IMR-90 (cell line): ENCODE data around the gene LLGL2. TPM values are rescaled to one million over a fixed set of nuclear protein-coding genes. Genes with fewer than 3 reads are reported as not detected.
A peak's percentile ranks its signal among the peaks of the same experiment; 100 is the strongest.

Experiments
- ATAC-seq: fragments of 200-7000 bp; cut with Tn5 transposase; 2 replicates; pipeline ENCODE4 v1.9.1; 2020; ENCODE audit warnings: low read depth, mild to moderate bottlenecking, moderate library complexity
- BruUV-seq: library from RNA; stranded (reverse); fragments of 400-500 nt; replicated peaks from 2 replicates; lab custom pipeline; 2021; lab: Mats Ljungman, UMichigan
- CTCF ChIA-PET: fragments of 300-600 bp; formaldehyde crosslinking; extraction: SDS; loops from one replicate; lab custom pipeline; 2021; ENCODE audit warnings: antibody characterized with exemption; lab: Yijun Ruan, JAX
- POLR2A ChIA-PET: fragments of 300-600 bp; sonication (Branson Sonifier 250); formaldehyde crosslinking; loops from one replicate; lab custom pipeline; 2022; ENCODE audit warnings: antibody characterized with exemption; ENCODE audit not compliant: unreplicated experiment; lab: Charles Lee
- DNase-seq: peaks from one replicate; pipeline ENCODE4 v3.0.0; 2013
- H2AFZ ChIP-seq: replicated peaks from 2 replicates; pipeline ENCODE3; 2013; ENCODE audit warnings: low read length, mild to moderate bottlenecking; ENCODE audit not compliant: poor library complexity
- H2AK5ac ChIP-seq: 2 replicates; pipeline ENCODE4 v1.6.1; 2013; ENCODE audit warnings: low read depth, low read length, inconsistent platforms
- H2AK9ac ChIP-seq: replicated peaks from 2 replicates; pipeline ENCODE3; 2013; ENCODE audit warnings: mild to moderate bottlenecking, low read depth, low read length, moderate library complexity; ENCODE audit not compliant: poor library complexity
- H2BK120ac ChIP-seq: 2 replicates; pipeline ENCODE4 v1.6.1; 2013; ENCODE audit warnings: low read depth, low read length, inconsistent platforms
- H2BK15ac ChIP-seq: 3 replicates; pipeline ENCODE4 v1.6.1; 2013; ENCODE audit warnings: low read depth, low read length, inconsistent platforms
- H2BK20ac ChIP-seq: 2 replicates; pipeline ENCODE4 v1.6.1; 2013; ENCODE audit warnings: low read depth, mild to moderate bottlenecking, inconsistent platforms, low read length, moderate library complexity
- H2BK5ac ChIP-seq: 2 replicates; pipeline ENCODE4 v1.6.1; 2013; ENCODE audit warnings: mild to moderate bottlenecking, low read depth, low read length, inconsistent platforms; ENCODE audit not compliant: poor library complexity, severe bottlenecking
- H3K14ac ChIP-seq: replicated peaks from 2 replicates; pipeline ENCODE4 v1.6.1; 2013; ENCODE audit warnings: low read depth, low read length, inconsistent platforms
- H3K18ac ChIP-seq: 2 replicates; pipeline ENCODE4 v1.6.1; 2013; ENCODE audit warnings: low read depth, low read length, control low read depth
- H3K23ac ChIP-seq: 2 replicates; pipeline ENCODE4 v1.6.1; 2013; ENCODE audit warnings: low read depth, low read length, inconsistent platforms
- H3K27ac ChIP-seq: 2 replicates; pipeline ENCODE4 v1.5.1; 2013; ENCODE audit warnings: mild to moderate bottlenecking, control low read depth, low read length; ENCODE audit not compliant: insufficient read depth
- H3K27me3 ChIP-seq: 2 replicates; pipeline ENCODE4 v1.6.1; 2013; ENCODE audit warnings: low read length; ENCODE audit not compliant: control insufficient read depth, insufficient read depth
- H3K36me3 ChIP-seq: 2 replicates; pipeline ENCODE4 v1.6.1; 2013; ENCODE audit warnings: low read length, mixed read lengths; ENCODE audit not compliant: control insufficient read depth, insufficient read depth
- H3K4ac ChIP-seq: 2 replicates; pipeline ENCODE4 v1.6.1; 2013; ENCODE audit warnings: low read depth, low read length, inconsistent platforms
- H3K4me1 ChIP-seq: 2 replicates; pipeline ENCODE4 v1.6.1; 2013; ENCODE audit warnings: low read length, mixed read lengths; ENCODE audit not compliant: control insufficient read depth, insufficient read depth
- H3K4me2 ChIP-seq: 2 replicates; pipeline ENCODE4 v1.6.1; 2013; ENCODE audit warnings: low read depth, mild to moderate bottlenecking, control low read depth, low read length, moderate library complexity
- H3K4me3 ChIP-seq: 2 replicates; pipeline ENCODE4 v1.5.1; 2013; ENCODE audit warnings: low read depth, mild to moderate bottlenecking, control low read depth, low read length, moderate library complexity; ENCODE audit not compliant: insufficient read depth
- H3K56ac ChIP-seq: 2 replicates; pipeline ENCODE4 v1.6.1; 2013; ENCODE audit warnings: low read length, inconsistent platforms; ENCODE audit not compliant: insufficient read depth; ENCODE audit errors: extremely low read depth
- H3K79me1 ChIP-seq, 2 experiments: 2 replicates each; pipeline ENCODE4 v1.6.1; 2013; ENCODE audit warnings: low read length in 2 of 2, inconsistent platforms in 1 of 2, low read depth in 1 of 2
- H3K9ac ChIP-seq: 2 replicates; pipeline ENCODE4 v1.6.1; 2013; ENCODE audit warnings: low read depth, low read length, control low read depth
- H3K9me1 ChIP-seq: 2 replicates; pipeline ENCODE4 v1.6.1; 2013; ENCODE audit warnings: low read length, inconsistent platforms; ENCODE audit not compliant: insufficient read depth
- H3K9me3 ChIP-seq: 2 replicates; pipeline ENCODE4 v1.6.1; 2013; ENCODE audit warnings: low read length; ENCODE audit not compliant: control insufficient read depth, insufficient read depth
- H4K20me1 ChIP-seq: 2 replicates; pipeline ENCODE4 v1.6.1; 2013; ENCODE audit warnings: low read length, inconsistent platforms; ENCODE audit not compliant: insufficient read depth
- H4K5ac ChIP-seq: 2 replicates; pipeline ENCODE4 v1.6.1; 2013; ENCODE audit warnings: mild to moderate bottlenecking, low read depth, low read length, control low read depth
- H4K8ac ChIP-seq, 2 experiments: 2 replicates each; pipeline ENCODE4 v1.6.1; 2013; ENCODE audit warnings: low read depth in 2 of 2, low read length in 2 of 2, control low read depth in 1 of 2, inconsistent platforms in 1 of 2
- H4K91ac ChIP-seq: 2 replicates; pipeline ENCODE4 v1.6.1; 2013; ENCODE audit warnings: low read depth, low read length, inconsistent platforms; ENCODE audit not compliant: insufficient read depth
- BHLHE40 ChIP-seq: fragments of 150-350 bp; IDR thresholded peaks from 2 replicates; pipeline ENCODE4 v1.6.1; 2016; ENCODE audit warnings: mild to moderate bottlenecking, low read depth, low read length
- CEBPB ChIP-seq: IDR thresholded peaks from 2 replicates; pipeline ENCODE4 v1.6.1; 2012; ENCODE audit warnings: low read depth, low read length, improper control_type of control experiment
- CHD1 ChIP-seq: IDR thresholded peaks from 2 replicates; pipeline ENCODE4 v1.6.1; 2012; ENCODE audit warnings: low read depth, low read length, improper control_type of control experiment
- ELK1 ChIP-seq: fragments of 150-350 bp; IDR thresholded peaks from 2 replicates; pipeline ENCODE4 v1.6.1; 2016; ENCODE audit warnings: low read depth, mild to moderate bottlenecking, low read length, moderate library complexity, borderline replicate concordance
- FOS ChIP-seq: fragments of 150-350 bp; IDR thresholded peaks from 2 replicates; pipeline ENCODE4 v1.6.1; 2016; ENCODE audit warnings: low read depth, low read length
- MAFK ChIP-seq: IDR thresholded peaks from 2 replicates; pipeline ENCODE4 v1.6.1; 2012; ENCODE audit warnings: low read depth, low read length, improper control_type of control experiment
- MAZ ChIP-seq: IDR thresholded peaks from 2 replicates; pipeline ENCODE4 v1.6.1; 2012; ENCODE audit warnings: low read depth, mild to moderate bottlenecking, low read length, improper control_type of control experiment, moderate library complexity, borderline replicate concordance
- MXI1 ChIP-seq: IDR thresholded peaks from 2 replicates; pipeline ENCODE4 v1.6.1; 2012; ENCODE audit warnings: low read depth, mild to moderate bottlenecking, low read length, moderate library complexity, borderline replicate concordance
- NFE2L2 ChIP-seq: fragments of 150-350 bp; IDR thresholded peaks from 2 replicates; pipeline ENCODE4 v1.6.1; 2016; ENCODE audit warnings: low read depth, mild to moderate bottlenecking, low read length
- POLR2A ChIP-seq: IDR thresholded peaks from 2 replicates; pipeline ENCODE4 v1.6.1; 2012; ENCODE audit warnings: mild to moderate bottlenecking, low read depth, low read length
- RAD21 ChIP-seq: IDR thresholded peaks from 2 replicates; pipeline ENCODE4 v1.6.1; 2012; ENCODE audit warnings: low read length, improper control_type of control experiment
- RCOR1 ChIP-seq: IDR thresholded peaks from 2 replicates; pipeline ENCODE4 v1.6.1; 2012; ENCODE audit warnings: mild to moderate bottlenecking, low read length, improper control_type of control experiment; ENCODE audit not compliant: insufficient replicate concordance
- RFX5 ChIP-seq: IDR thresholded peaks from 2 replicates; pipeline ENCODE4 v1.8.0; 2012; ENCODE audit warnings: low read depth, mild to moderate bottlenecking, low read length, moderate library complexity
- SMC3 ChIP-seq: fragments of 150-350 bp; IDR thresholded peaks from 2 replicates; pipeline ENCODE4 v1.6.1; 2016; ENCODE audit warnings: low read depth, mild to moderate bottlenecking, antibody characterized with exemption, low read length, moderate library complexity
- WGBS, 2 experiments: methylation state at CpG; one replicate each; pipeline versions ENCODE4 v1.1.5 to v1.1.7; 2013; ENCODE audit warnings: missing lambda C conversion rate in 2 of 2; ENCODE audit not compliant: insufficient read length in 1 of 2; ENCODE audit errors: extremely low coverage in 2 of 2; 5-methylcytosine and 5-hydroxymethylcytosine counted together
- dilution Hi-C: fragments of 300-500 bp; cut with HindIII; formaldehyde crosslinking; loops from one replicate; pipeline ENCODE4 v1.14.3; 2018; ENCODE audit warnings: low sequenced_read_pairs; ENCODE audit not compliant: unreplicated experiment
- in situ Hi-C: fragments of 300-500 bp; cut with MboI; formaldehyde crosslinking; loops from 3 replicates; pipeline ENCODE4 v1.14.3; 2019; ENCODE audit warnings: low sequenced_read_pairs, inconsistent platforms, mixed read lengths
- intact Hi-C: fragments of 100-400 bp; cut with micrococcal nuclease; formaldehyde crosslinking; loops from 2 replicates; pipeline ENCODE4 v1.10.0; 2022
- polyA plus RNA-seq, 3 experiments: library from polyadenylated mRNA; depleted of rRNA; stranded (reverse); fragments of >200 nt; gene quantifications; 2 replicates each; pipeline ENCODE4 v1.2.3, GENCODE V29; 2012; ENCODE audit warnings: low replicate concordance in 1 of 3
- total RNA-seq: library from RNA; depleted of rRNA; stranded (reverse); fragments of >200 nt; gene quantifications from 2 replicates; pipeline ENCODE4 v1.2.3, GENCODE V29; 2012
- TF ChIP-seq, protein P1 (sequence below): conservative IDR thresholded peaks from 2 replicates; pipeline ENCODE4 v1.5.1; 2012; ENCODE audit warnings: mild to moderate bottlenecking, low read depth, low read length, improper control_type of control experiment

The LLGL2 gene
- total and polyA plus RNA-seq, 2 of the 4 experiments (the other 2 are of a cell fraction): 0.54 to 0.72 TPM

- dilution Hi-C loops: no loop called here
- H3K56ac ChIP-seq: no peak overlapping the region
These were observed 97.9 kb downstream of the LLGL2 start for GRCh38 chr17:75623386-75623785.

More at GRCh38 chr17:75623386-75623785, 97.9 kb downstream of the LLGL2 start:
- Histone ChIP-seq H3K27me3 (peaks cover 9% of the 10 kb centered on the region; the same call in 1 of the 2 replicates), H3K4me1 (peaks cover 5% of the 10 kb centered on the region; the same call in 1 of the 2 replicates), H3K9me1 (no peaks in the 10 kb centered on the region), H2BK20ac (no peak overlapping the region), H3K4me3 (no peak overlapping the region), H3K14ac (no peak overlapping the region), H3K79me1 (no peaks in the 10 kb centered on the region), H3K9ac (no peak overlapping the region), H4K91ac (no peak overlapping the region), H4K5ac (no peak overlapping the region), H3K18ac (no peak overlapping the region), H3K27ac (no peak overlapping the region), H2AK9ac (no peak overlapping the region), H2AK5ac (no peak overlapping the region), H3K4me2 (no peak overlapping the region), H4K8ac (no peak overlapping the region), H2BK15ac (no peak overlapping the region), H2AFZ (no peak overlapping the region), H2BK5ac (no peak overlapping the region), H2BK120ac (no peak overlapping the region), H3K4ac (no peak overlapping the region), H3K9me3 (no peaks in the 10 kb centered on the region), H3K36me3 (no peaks in the 10 kb centered on the region; the same call in 1 of the 2 replicates), H4K20me1 (no peaks in the 10 kb centered on the region; the same call in 1 of the 2 replicates), H3K23ac (no peak overlapping the region)
- BruUV-seq: no TSS peak
- intact Hi-C loops (no loop called here), in situ Hi-C loops (no loop called here)
- no peak for ATAC-seq
- POLR2A ChIA-PET: interaction anchor here (0.6 kb wide), 1 partner anchor 14 kb away, joined by 4 read pairs; no protein-coding TSS in a partner anchor
- CTCF ChIA-PET: interaction anchor here (0.8 to 1.5 kb wide), 2 partner anchors 10 to 11 kb away, joined by 4 to 5 read pairs; partner anchors contain the start of gene SMIM5
- peak; percentile 9 for DNase-seq
- TF ChIP-seq NFE2L2 (no peak), MXI1 (no peak), MAZ (no peak), CHD1 (no peak), CEBPB (no peak), RFX5 (no peak), RAD21 (no peak), ELK1 (no peak), FOS (no peak), MAFK (no peak), BHLHE40 (no peak), RCOR1 (no peak), SMC3 (no peak), POLR2A (no peak)
- TF ChIP-seq, protein P1, sequence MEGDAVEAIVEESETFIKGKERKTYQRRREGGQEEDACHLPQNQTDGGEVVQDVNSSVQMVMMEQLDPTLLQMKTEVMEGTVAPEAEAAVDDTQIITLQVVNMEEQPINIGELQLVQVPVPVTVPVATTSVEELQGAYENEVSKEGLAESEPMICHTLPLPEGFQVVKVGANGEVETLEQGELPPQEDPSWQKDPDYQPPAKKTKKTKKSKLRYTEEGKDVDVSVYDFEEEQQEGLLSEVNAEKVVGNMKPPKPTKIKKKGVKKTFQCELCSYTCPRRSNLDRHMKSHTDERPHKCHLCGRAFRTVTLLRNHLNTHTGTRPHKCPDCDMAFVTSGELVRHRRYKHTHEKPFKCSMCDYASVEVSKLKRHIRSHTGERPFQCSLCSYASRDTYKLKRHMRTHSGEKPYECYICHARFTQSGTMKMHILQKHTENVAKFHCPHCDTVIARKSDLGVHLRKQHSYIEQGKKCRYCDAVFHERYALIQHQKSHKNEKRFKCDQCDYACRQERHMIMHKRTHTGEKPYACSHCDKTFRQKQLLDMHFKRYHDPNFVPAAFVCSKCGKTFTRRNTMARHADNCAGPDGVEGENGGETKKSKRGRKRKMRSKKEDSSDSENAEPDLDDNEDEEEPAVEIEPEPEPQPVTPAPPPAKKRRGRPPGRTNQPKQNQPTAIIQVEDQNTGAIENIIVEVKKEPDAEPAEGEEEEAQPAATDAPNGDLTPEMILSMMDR: no peak
- WGBS, 2 experiments: 100% methylated on average over 1 of the region's 9 CpGs; no CpG with 5 or more reads in 1 of the 2 experiments
